ENCODE measurements around the gene PABPN1L.

GRCh38 chr16:88897696-88898425 is 31.4 kb upstream of the PABPN1L start:
- no peak for TF ChIP-seq RAD51 (IDR thresholded peaks at IDR 0.05; ENCODE audit: borderline replicate concordance)
- no peak for TF ChIP-seq TARDBP (CRISPR knock-in tag; IDR thresholded peaks at IDR 0.05)

All from HepG2 (cell line).